WTC11 (cell line): ENCODE results near the gene UBE3C.

Experiments used
- CTCF ChIP-seq: fragments of 200-600 bp; IDR thresholded peaks from 2 replicates; pipeline ENCODE4 v1.8.0; 2022; ENCODE audit warnings: antibody characterized with exemption
- ZNF121 ChIP-seq: sonication (generic); formaldehyde crosslinking; IDR thresholded peaks from 2 replicates; pipeline ENCODE4 v1.8.0; 2023; ENCODE audit warnings: missing genetic modification reagents

GRCh38 chr7:157193274-157193673, 54.5 kb downstream of the UBE3C start:
- TF ChIP-seq ZNF121 (CRISPR knock-in tag) (no peak), CTCF (no peak)
